HEK293T (cell line): ENCODE data around the gene ZNF587.

ENCODE experiments used
- ARNT ChIP-seq: fragments of 450-650 bp; IDR thresholded peaks from 2 replicates; pipeline ENCODE4 v1.6.1; 2017; ENCODE audit warnings: mild to moderate bottlenecking
- BHLHE40 ChIP-seq: fragments of 450-650 bp; IDR thresholded peaks from 2 replicates; pipeline ENCODE4 v1.6.1; 2016; ENCODE audit warnings: mild to moderate bottlenecking, moderate library complexity, borderline replicate concordance
- ELF4 ChIP-seq: fragments of 450-650 bp; IDR thresholded peaks from 2 replicates; pipeline ENCODE4 v1.6.1; 2017; ENCODE audit warnings: antibody characterized with exemption
- FOXA1 ChIP-seq: fragments of 450-650 bp; IDR thresholded peaks from 2 replicates; pipeline ENCODE4 v1.6.1; 2016; ENCODE audit warnings: mild to moderate bottlenecking
- FOXK2 ChIP-seq: fragments of 450-650 bp; IDR thresholded peaks from 2 replicates; pipeline ENCODE4 v1.6.1; 2016; ENCODE audit warnings: mild to moderate bottlenecking
- FOXM1 ChIP-seq: fragments of 450-650 bp; IDR thresholded peaks from 2 replicates; pipeline ENCODE4 v1.6.1; 2017; ENCODE audit warnings: mild to moderate bottlenecking, borderline replicate concordance
- HDGF ChIP-seq: fragments of 450-650 bp; IDR thresholded peaks from 2 replicates; pipeline ENCODE4 v1.6.1; 2017; ENCODE audit warnings: antibody characterized with exemption, borderline replicate concordance
- L3MBTL2 ChIP-seq: fragments of 450-650 bp; conservative IDR thresholded peaks from 2 replicates; pipeline ENCODE4 v1.6.1; 2016; ENCODE audit warnings: mild to moderate bottlenecking
- LEF1 ChIP-seq: fragments of 450-650 bp; IDR thresholded peaks from 2 replicates; pipeline ENCODE4 v1.6.1; 2017; ENCODE audit warnings: mild to moderate bottlenecking, borderline replicate concordance
- NFRKB ChIP-seq: fragments of 450-650 bp; IDR thresholded peaks from 2 replicates; pipeline ENCODE4 v1.6.1; 2016; ENCODE audit warnings: mild to moderate bottlenecking, moderate library complexity
- SP1 ChIP-seq: fragments of 450-650 bp; IDR thresholded peaks from 2 replicates; pipeline ENCODE4 v1.6.1; 2017
- SUZ12 ChIP-seq: fragments of 450-650 bp; IDR thresholded peaks from 2 replicates; pipeline ENCODE4 v1.6.1; 2016; ENCODE audit warnings: mild to moderate bottlenecking
- TARDBP ChIP-seq: fragments of 450-650 bp; IDR thresholded peaks from 2 replicates; pipeline ENCODE4 v1.6.1; 2016
- ZNF384 ChIP-seq: fragments of 450-650 bp; IDR thresholded peaks from 2 replicates; pipeline ENCODE4 v1.6.1; 2016

- no peak for TF ChIP-seq SP1
- no peak for TF ChIP-seq L3MBTL2
- TF ChIP-seq FOXM1, result no peak
- no peak for TF ChIP-seq BHLHE40
- TF ChIP-seq SUZ12, result no peak
- no peak for TF ChIP-seq HDGF
- no peak for TF ChIP-seq FOXK2
- TF ChIP-seq ARNT, result no peak
- TF ChIP-seq FOXA1, result no peak
- no peak for TF ChIP-seq ELF4
- no peak for TF ChIP-seq NFRKB
- no peak for TF ChIP-seq ZNF384
- TF ChIP-seq LEF1, result no peak
- TF ChIP-seq TARDBP, result no peak
These were observed 57.7 kb downstream of the ZNF587 start for GRCh38 chr19:57907394-57907793.
